DMS 273 treated with DMSO at 0.1 percent for 48 hours (cell line): ENCODE measurements around the gene ZNF827.
A peak's percentile ranks its signal among the peaks of the same experiment; 100 is the strongest.
"Not testable (repeated sequence)": the region's sequence is repeated elsewhere in the genome, so short reads cannot be mapped to it uniquely, and the experiment has no call there.

Source experiments
- DNase-seq: peaks from one replicate; lab custom pipeline; 2025; lab: John Stamatoyannopoulos, UW

Gene ZNF827

DNA sequence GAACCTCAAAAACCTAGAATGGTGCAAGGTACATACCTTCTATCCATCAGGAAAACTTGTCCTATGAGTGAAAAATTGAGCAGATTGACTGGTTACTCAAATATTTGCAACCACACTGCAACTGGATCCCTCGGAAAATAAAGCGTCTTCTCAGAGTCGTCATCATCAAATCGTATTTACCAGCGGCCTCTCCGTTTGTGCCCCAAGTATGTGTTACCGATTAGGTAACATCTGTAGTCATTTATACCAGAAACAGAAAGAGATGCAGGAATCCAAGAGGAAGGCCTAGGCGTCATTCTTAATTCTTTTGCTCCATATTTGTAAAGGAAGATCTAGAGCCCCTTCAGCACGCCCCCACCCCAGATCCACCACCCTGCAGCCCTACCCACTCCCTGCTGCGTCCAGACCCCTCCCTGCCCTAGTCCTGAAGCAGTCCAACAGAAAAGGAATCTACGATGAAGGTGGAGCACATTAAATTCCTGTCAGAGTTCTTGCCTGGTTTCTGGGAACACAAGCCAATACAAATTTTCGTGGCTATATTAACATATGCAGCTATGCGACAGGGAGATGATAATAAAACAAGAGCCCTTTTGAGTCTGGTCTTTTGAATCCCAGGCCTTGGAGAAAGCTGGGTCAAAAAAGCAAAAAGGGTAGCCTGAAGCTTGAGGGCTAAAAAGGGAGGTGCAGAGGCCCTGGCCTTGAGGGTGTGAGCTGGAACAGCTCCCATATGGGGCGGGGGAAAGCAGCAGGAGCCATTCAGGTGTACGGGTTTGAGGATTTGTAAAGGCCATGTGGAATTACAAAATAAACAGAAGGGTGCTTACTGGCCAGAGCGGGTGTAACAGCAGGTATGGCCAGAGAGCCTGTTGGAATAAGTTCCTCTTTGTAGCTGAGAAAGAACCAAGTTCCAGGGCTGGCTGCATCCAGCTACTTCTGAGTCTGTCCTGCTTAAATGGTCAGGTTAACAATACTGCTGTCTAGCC, 77.0 kb downstream of the ZNF827 start:
- DNase-seq = no peak

DNA sequence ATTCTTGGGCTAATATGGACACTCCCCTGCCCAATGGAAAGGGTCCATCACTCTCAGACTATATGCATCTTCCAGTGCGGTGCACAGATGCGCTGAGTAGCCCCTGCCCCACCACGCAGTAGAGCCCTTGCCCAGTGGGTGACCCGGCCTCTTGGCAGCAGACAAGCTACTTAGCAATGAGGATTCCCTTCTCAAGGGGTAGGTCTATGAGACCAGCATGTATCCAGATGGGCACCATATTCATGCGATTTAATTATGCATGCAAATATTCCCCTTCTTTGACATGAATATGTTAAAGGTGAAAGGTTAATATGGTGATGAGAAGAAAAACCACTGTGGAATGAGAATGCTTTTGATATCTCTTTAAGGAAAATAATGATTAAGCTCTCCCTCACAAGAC, 77.7 kb downstream of the ZNF827 start:
- no peak for DNase-seq

DNA sequence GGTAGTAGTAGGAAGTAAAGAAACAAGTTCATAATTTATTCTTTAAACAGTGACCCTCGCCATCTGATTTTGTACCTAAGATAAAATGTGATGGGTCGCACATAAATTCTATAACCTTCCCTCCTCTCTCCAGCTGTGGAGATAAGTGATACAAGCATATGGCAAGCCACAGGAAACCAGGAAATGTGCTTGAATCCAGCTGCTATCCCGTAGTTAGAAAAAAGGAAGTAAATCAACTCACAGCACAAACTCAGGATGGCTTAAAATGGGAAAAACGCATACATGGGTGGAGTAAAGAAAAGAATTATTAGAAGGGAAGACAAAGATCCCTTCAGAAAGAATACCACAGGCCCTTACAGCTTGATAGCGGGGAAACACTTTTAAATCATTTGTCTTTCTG, 78.2 kb downstream of the ZNF827 start:
- DNase-seq = no peak

DNA sequence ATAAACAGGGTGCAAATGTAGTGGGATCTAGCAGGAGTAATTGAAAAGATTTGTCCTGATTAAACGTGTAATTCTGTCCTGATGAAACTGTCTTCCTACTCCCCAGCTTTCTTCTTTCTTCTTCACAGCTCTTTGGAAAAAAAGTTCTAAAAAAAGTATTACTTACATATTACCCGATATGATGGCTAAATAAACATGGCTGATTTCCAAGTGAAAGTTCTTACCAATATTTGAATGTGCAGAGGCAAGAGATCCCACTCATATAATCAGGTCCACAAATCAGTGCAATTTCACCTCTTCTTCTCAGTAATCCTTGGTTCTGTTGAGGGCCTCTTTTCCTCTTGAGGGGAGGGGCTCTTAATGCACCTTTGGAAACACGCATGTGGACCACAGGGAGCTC, 78.7 kb downstream of the ZNF827 start:
- DNase-seq = no peak

DNA sequence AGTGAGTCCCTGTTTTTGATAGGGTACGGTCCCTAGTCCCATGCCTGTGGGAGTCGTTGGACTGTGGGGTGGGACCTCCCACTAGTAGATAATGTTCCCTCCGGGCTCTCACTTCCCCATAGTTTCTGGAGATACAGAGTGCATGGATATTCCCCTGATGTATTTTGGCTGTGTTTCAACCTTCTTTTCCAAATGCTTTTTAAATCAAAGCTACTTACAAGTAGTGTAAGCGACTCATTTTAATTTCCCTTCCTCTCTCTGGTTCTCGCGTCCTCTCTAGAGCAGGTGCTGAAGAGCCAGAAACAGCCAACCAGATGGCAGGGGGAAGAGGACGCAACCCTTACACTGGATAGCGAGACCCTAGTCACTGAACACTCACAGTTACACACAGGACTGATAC, 79.2 kb downstream of the ZNF827 start:
- no peak for DNase-seq

DNA sequence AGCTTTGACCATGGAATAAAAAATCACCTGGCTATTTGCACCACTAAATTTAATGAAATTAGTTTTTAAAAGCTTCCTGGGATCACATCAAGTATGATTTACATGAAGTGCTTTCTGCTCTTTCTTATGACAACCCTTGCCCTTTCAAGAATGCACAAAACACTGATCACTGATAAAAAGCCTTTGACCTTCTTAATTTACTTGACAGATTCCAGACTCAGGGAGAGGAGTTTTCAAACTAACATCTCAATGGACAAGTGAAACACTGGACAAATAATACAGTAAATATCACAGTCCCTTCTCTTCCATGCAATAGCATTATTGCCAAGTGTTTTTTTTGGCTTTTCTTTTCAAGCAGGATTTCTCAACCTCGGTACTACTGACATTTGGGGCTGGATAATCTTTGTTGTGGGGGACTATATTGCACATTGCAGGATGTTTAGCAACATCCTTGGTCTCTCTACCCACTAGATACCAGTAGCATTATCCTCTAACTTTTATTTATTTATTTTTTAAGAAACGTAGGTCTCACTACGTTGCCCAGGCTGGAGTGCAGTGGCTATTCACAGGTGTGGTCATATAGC, 86.3 kb downstream of the ZNF827 start:
- no peak for DNase-seq

DNA sequence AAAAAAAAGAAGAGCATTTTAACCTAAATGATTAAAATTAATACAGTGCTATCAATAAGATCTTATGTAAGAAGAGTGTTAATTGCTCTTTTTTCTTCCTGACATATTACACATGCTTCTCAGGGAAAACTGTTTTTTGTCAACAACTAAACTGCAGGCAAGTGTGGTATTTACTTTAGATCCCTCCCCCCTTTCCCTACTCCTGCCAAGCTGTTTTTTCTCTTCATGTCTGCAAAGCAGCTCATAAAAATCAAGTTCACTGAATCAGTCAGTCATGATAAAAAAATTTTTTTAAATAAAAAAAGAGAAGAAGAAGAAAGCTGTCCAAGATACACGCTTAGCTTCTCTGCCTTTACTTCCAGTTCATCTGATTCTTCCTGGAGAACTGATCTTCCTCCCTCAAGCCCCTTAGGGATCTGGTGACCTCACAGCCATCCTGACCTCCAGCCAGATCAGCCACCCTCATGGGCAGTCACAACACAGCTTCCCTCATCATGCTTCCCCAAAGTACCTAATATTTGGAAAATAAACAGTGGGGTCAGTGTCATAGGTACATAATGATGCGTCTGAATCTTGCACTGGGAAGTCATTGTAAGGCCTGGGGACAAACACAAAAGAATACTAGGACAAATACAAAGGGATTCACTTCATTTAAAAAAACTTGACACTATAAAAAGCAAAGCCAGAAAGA, 87.0 kb downstream of the ZNF827 start:
- no peak for DNase-seq

DNA sequence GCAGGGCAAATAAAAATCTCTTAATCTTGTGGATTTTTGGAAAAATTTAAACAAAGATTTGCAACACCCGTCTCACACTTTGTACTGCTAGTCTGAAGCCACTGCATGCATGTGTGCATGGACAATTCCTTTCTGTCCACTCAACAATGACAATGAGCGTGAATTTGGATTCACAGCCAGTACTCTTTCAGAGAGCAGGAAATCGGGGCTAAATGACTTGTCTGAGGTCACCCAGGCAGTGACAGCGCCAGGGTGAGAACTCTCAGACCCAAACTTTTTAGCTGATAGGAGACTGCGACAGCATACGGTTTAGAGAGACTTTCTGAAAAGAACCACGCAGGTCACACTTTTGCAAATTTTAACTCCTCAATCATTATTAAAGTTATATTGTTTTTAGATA, 90.9 kb downstream of the ZNF827 start:
- DNase-seq = no peak

DNA sequence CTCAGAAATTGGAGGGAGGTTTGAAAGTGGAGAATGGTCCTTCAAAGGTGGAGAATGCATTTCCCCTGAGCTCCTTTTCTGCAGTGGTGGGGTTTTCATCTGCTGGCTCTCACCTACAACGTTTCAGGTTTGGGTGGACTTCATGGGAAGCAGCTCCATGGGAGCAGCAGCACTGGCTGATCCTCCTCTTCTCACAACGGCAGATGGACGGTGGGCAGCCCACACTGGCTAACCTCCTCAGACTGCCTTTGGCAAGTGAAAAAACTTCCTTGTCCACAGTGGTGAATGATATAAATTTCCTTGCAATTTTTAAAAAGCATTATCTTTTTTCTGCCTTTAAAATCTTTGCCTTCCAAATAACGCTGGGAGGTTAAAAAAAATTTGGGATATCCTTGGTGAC, 93.5 kb downstream of the ZNF827 start:
- DNase-seq = no peak

DNA sequence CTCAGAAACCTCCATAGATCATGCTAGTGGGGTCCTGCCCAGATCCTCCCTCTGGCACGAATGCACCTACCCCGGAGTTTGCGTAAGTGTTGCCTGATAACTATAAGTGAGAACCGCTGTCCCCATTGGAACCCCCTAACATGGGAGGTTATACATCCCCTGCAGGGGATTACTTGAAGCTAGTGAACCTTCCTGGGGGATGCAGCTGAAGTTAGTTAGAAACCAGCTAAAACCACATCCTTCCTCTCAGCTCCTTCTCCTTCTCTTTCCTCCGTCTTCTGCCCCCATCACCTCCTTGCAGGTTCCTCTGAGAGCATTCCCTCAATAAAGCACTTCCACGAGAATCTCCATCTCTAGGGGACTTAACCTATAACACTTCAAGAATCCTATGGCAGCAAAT, 95.0 kb downstream of the ZNF827 start:
- DNase-seq = no peak

DNA sequence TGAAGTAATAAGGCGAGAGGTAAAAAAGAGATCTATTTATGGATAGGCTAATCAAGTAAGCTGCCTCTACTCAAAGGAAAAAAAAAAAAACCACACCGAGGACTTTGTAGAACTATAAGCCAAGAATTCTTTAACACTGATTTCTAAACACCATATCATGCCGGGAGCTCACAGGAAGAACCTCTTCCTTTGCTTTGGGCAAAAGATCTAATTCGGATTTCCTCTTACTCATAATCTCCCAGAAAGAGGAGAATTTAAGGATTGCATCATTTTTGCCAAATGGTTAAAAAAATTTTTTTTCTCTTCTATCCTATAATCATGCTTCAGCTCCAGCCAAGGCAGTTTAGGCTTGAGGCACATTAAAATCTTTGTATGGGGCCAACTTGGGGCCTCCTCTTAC, 95.5 kb downstream of the ZNF827 start:
- no peak for DNase-seq

DNA sequence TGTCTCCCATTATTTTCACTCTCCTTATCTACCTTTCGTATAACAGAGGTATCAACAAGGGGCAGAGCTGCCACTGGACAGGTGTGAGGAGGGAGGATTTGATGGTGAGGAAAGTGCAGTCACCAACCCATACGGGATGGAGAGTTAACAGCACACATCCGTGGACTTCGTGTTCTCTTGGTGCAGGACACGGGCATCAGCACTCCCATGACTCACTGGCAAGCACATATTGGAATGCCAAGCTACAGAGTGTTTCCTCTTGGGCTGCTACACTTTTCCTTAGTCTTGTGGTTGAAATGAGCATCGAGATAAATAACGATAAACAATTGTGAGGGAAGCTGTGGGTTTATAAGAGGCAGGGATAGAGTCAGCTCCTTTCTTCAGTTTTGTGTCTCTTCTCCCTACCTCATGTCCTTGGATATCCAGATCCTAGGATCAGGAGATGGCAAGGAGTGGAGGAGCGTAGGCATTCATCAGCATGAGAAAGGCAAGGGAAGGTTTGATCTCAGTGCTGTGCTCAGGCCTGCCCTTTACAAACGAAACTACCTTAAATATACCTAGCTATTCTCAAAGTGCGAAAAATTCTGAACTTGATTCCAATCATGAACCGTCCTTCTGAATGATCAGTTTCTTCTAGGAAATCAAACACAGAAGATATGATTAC, 96.3 kb downstream of the ZNF827 start:
- no peak for DNase-seq

DNA sequence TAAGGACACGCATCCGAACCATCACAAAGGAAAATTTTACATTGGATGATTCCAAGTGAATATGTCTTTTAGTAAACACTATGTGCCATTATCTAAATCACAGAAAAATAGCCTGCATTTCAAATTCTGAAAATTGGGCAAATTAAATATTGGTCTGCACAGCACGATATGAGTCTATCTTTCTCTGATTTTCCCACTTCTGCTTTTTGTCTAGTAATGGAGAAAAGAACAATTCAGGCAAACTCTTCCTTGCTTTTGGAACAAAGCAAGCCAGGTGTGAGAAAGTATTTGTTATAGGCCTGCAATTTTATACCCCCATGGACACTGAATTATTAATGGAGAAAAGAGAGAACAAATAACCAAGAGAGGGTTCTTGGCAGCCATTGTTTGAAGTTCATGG, 97.8 kb downstream of the ZNF827 start:
- DNase-seq = no peak

DNA sequence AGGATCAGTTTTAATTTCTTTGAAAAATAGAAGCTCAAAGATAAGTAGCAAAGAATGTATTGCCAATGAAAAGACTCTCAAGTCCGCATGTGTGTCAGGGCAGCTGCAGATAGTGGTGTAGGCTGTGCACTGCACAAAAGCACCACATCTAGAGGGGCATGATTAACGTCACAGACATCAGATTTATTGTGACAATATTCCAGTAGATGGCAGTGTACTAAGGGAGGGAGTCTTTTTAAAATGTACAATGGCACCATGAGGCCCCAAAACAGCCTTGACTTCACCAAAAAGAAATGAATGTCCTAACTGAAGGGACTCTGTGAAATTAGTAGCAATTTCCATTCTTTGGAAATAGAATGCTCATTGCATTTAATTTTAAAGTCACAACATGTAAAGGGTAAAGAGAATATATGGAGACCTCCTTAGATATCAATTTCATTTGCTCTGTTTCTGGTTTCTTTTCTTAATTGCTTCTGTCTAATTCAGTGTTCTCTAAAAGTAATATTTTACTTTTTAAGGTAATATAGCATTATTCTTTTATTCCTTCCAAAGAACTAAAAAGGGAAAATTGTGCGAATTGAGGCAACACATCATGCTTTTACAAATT, 98.4 kb downstream of the ZNF827 start:
- peak; percentile 9 for DNase-seq

DNA sequence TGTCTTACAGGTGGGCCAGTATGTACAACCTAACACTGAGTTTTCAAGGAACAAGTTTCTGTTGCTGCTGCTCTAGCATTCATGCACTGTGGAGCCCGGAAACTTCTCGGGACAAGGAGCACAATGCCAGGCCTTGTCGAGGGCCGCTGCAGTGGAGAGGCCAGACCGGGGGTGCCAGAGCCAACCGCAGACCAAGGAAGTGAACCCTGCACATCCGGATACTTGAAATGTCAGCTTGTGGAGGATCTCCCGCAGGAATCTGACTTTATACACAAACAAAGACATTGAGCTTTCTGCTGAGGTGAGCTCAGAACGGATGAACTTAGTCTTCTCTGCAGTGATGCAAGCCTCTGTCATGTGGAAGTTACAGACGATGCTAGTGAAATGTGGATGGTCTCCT, 99.5 kb downstream of the ZNF827 start:
- no peak for DNase-seq

DNA sequence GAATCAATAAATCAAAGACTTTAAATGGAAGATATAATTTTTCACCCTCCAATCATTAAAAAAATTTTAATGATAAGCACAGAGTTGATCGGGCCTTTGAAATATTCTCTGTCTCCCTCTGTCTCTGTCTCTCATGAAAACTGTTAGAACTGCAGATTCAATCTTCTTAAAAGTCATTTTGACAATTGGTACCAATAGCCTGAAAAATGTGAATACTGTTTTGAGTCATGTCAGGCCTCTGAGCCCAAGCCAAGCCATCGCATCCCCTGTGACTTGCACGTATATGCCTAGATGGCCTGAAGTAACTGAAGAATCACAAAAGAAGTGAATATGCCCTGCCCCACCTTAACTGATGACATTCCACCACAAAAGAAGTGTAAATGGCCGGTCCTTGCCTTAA, 106.2 kb downstream of the ZNF827 start:
- DNase-seq = not testable (repeated sequence)

DNA sequence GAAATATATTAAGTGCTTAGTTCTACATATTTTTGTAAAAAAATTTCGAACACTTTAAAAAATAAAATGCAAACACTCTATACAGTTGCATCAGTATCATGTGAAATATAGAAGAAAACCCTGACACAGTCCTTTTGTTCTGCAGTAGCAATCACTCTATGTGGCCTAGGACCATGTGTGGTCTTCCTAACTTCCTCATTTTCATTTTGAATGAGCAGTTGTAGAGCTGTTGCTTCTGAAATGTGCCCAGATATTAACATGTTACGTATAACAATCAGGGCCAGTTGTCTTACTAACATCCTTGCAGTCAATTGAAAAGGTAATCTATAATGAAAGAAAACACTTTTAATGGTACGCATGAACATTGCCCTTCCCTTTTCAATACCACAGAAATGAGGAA, 107.9 kb downstream of the ZNF827 start:
- DNase-seq = no peak

DNA sequence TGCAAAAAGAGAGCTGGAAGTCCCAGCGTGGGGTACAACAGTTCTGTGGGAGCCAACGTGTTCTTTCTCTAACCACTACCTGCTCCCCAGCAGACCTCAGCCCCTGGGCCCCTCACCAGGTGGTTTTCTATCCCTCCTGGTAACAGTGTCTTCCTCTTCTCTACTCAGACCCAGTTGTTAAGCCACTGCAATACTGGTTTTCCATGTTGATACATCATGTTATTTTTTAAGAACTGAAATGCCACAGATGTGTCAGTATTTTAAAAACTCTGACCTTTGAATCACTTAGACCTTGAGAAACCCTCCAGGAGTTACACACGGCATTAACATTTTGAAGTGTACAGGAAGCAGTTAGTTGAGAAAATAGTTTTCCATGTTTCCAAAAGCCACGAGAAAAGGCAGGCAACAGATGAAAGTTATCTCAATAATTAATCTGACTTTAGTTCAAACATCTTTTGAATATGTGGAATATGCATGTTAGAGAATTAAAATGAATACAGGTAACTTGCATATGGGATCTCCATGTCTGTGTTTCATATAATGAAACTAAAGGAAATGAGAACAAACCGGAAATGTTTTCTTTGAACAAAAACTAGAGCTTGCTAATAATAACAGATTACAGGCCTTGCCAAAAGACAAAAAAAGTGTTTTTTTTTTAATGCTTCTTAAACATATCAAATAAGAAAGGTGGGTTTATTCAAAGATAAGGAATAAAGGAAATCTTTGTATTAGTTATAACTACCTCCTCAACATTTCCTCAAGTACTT, 108.8 kb downstream of the ZNF827 start:
- DNase-seq = no peak

DNA sequence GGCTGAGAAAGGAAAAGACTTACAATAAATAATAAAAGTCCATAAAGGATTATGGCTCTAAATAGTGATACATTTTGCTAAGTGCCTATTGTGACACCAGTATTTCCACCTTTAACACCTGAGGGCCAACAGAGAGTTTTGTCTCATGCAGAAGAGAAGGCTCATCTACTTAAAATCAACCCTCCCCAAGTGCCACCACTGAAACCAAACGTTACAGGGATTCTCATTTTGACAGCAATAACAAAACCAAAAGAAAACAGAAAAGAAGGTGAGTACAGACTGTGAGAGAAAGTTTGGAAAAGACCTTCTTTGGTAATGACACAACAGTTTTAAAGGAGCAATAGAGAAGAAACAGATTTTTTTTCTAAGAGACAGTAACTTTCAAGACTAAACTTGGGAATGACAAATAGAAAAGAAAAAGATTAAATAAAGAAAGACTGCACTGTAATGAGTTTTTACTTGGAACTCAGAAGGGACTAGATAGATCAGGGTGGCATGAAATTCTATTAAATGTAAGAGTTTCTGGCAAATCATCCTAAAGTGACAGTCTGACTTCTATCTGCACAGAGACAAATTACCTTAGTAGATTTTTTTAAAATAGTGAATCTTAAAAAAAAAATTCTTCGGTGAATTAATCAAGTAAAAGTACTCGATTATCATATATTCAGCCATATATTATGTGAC, 109.7 kb downstream of the ZNF827 start:
- no peak for DNase-seq

DNA sequence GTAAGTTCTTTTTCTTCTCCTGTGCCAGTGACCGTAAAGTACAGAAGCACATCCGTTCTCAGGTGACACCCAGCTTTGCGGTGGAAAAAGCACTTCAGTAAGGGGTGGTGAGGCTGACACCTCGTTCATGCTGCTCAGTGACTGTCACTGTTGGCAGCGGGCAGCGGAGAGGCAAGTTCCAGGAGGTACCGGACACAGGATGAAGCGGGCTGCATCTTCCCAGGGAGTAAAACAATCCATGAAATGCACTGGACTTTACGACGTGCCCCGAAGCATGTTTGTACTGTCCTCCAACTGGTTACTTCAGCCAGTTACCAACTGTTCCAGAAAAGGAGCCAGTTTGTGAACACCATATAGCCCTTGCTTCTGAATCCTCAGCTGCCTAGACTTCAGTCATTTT, 110.7 kb downstream of the ZNF827 start:
- DNase-seq = no peak

DNA sequence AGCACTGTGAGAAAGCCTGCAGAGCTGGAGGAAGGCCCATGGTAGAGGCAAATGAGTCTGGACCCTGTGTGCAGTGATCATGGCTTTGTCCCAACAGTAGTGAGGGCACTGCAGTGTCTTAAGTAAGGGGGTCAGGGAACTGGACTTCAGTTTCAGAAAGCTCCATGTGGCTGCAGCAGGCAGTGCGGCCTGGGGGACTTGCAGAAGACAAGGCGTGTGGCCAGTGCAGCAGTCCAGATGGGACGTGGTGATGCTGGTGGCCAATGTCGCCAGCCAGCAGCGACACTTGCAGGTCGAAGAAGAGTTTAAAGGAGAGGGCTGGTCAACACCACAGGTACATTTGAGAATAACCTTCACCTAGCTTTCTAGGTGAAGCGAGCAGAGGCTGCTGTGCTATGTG, 113.4 kb downstream of the ZNF827 start:
- no peak for DNase-seq
